Activated naive CD8-positive, alpha-beta T cell (primary cell): ENCODE data around the gene CFAP210.

ENCODE experiments used
- H3K27ac Mint-ChIP-seq: one replicate; pipeline ENCODE4 v1.8.0; 2021; ENCODE audit warnings: mixed read lengths
- H3K27me3 Mint-ChIP-seq: one replicate; pipeline ENCODE4 v1.8.0; 2021; ENCODE audit warnings: mixed read lengths
- H3K36me3 Mint-ChIP-seq: one replicate; pipeline ENCODE4 v1.8.0; 2021; ENCODE audit warnings: mixed read lengths
- H3K4me1 Mint-ChIP-seq: one replicate; pipeline ENCODE4 v1.8.0; 2021; ENCODE audit warnings: low read depth, mixed read lengths
- H3K4me3 Mint-ChIP-seq: one replicate; pipeline ENCODE4 v1.8.0; 2021; ENCODE audit warnings: mild to moderate bottlenecking, mixed read lengths
- H3K9me3 Mint-ChIP-seq: one replicate; pipeline ENCODE4 v1.8.0; 2021; ENCODE audit warnings: low read depth, mixed read lengths

CFAP210 gene

DNA sequence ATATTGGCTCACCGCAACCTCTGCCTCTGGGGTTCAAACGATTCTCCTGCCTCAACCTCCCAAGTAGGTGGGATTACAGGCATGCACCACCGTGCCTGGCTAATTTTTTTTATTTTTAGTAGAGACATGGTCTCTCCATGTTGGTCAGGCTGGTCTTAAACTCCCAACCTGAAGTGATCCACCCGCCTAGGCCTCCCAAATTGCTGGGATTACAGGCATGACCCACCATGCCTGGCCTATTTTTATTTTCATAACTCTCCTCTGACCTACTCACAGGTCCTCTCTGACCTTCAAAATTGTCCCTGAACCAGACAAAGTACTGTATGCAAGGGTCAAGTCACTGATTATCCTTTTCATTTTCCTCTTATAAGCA, 23.5 kb upstream of the CFAP210 start:
- no peaks in the 10 kb centered on the region for H3K9me3 Mint-ChIP-seq
- H3K27me3 Mint-ChIP-seq = no peaks in the 10 kb centered on the region
- H3K4me1 Mint-ChIP-seq = no peaks in the 10 kb centered on the region
- H3K4me3 Mint-ChIP-seq = no peak overlapping the region
- no peak overlapping the region for H3K27ac Mint-ChIP-seq
- no peaks in the 10 kb centered on the region for H3K36me3 Mint-ChIP-seq

DNA sequence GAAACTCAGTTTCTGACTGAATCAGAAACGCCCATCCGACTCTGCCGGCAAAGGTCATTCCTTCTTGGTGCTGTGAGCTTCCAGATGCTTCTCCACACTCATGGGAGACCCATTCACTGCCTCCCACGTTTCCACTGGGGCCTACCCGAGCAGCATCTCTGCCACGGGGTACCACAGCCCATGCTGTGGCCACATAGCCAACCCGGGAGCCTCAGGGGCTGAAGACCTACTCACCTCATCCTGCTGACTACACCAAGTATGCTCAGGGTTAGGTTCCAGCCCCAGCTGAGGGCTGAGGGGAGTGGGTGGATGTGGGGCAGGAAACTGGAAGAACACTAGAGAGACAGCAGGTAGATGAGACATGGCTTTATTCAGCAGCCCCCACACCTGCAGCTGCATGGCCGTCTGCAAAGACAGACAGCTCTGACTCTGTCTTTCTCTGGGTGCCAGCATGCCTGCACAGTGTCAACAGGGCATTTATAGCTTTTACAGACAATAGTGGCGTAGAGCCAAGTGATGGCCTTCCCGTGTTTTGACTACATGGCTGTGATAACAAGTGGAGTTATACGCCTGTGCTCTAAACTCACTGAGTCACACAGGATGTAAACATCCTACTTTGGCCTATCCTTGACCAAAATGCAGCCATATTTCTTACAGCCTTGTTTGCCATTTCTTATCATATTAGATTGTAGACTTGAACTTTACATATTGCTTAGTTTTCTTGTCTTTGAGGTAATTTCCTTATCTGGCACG, 22.9 kb upstream of the CFAP210 start:
- H3K4me3 Mint-ChIP-seq = no peak overlapping the region
- H3K4me1 Mint-ChIP-seq = no peaks in the 10 kb centered on the region
- no peaks in the 10 kb centered on the region for H3K36me3 Mint-ChIP-seq
- H3K27me3 Mint-ChIP-seq = no peaks in the 10 kb centered on the region
- no peaks in the 10 kb centered on the region for H3K9me3 Mint-ChIP-seq
- no peak overlapping the region for H3K27ac Mint-ChIP-seq

DNA sequence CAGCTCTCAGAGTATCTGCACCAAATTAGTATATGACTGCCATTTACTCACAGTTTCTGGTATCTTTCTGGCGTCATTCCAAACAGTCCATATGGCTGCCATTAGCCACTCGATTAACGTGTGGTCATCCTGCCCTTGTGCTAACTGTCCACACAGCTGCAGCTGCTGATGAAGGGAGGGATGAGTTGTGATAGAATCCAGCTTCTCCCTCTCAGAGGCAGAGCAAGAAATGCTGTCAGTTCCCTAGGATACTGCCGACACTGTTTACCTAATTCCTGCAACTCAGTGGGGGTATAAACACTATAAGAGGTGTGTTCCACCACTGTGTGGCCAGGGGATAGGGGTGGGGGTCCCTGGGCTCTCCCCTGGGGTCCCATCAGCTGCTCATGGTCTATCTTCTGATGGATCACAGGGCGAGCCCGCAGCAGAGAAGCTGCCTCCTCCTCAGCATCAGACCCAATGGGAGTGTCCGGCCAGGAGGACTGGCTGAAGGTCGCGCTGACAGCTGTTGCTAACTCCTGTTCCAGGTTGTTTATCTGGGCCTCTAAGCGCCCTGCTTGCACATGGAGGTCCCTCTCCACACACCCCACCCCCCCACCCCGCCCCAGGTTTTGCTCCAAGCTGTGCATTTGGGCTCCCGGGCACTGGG, 22.2 kb upstream of the CFAP210 start:
- H3K4me3 Mint-ChIP-seq = no peak overlapping the region
- no peaks in the 10 kb centered on the region for H3K4me1 Mint-ChIP-seq
- H3K9me3 Mint-ChIP-seq = no peaks in the 10 kb centered on the region
- no peak overlapping the region for H3K27ac Mint-ChIP-seq
- H3K36me3 Mint-ChIP-seq = peaks cover 4% of the 10 kb centered on the region
- H3K27me3 Mint-ChIP-seq = no peaks in the 10 kb centered on the region

DNA sequence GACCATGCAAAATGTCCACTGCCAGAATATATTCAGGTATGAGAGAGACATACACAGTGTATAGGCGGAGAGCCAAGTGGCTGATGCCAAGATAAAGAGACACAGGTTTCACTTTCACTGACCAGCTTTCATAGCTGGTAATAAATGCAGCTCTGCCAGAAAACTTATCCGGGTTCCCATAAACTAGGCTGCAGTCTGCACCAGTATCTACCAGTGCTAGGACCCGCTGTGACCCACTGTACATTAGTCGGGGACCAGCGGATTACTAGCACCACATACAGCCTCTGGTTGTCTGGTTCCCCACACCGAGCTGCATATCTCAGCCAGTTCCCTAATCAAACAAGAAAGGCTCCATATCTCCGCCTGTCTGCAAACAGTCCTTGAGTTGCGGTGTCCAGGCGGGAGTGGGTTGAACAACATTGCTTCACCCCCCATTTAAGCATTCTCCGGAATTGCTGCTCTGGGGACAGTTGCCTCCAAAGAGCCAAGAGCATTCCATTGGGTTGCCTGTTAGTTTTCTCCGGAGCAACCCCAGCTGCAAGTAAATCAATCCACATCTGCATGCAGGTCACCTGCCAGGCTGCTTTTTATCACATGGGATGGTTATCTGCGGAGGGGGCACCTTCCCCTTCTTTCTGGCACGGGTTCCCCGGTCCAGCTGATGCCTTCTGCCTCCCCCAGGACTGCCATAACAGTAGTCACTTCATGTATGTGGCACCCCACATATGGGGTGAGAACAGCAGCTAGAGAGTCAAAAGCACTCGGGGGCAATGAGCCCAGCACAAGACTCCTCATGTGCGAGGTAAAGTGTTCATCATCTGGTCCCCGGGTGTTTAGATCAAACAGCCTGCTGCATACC, 21.4 kb upstream of the CFAP210 start:
- Mint-ChIP-seq H3K36me3 (peaks cover 4% of the 10 kb centered on the region), H3K27me3 (no peaks in the 10 kb centered on the region), H3K4me3 (no peak overlapping the region), H3K27ac (no peak overlapping the region), H3K4me1 (no peaks in the 10 kb centered on the region), H3K9me3 (no peaks in the 10 kb centered on the region)

DNA sequence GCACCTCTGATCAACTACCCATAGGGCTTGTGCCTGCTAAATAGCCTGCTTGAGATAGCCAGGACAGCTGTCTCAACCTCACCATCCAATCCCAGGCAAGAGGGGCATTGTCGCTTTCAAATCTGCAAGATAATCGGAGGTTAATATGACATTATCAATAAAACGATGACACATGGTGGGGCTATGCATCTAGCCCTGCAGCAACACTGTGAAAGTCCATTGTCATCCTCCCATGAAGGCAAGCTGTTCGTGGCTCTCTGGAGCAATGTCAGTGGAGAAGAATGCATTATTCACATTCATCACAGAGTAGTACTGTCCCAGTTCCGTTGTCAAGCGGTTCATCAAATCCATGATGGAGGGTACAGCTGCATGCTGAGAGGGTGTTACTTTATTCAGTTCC, 20.5 kb upstream of the CFAP210 start:
- Mint-ChIP-seq H3K4me3 (no peak overlapping the region), H3K27me3 (no peaks in the 10 kb centered on the region), H3K4me1 (no peaks in the 10 kb centered on the region), H3K9me3 (no peaks in the 10 kb centered on the region), H3K27ac (no peak overlapping the region), H3K36me3 (peaks cover 6% of the 10 kb centered on the region)

DNA sequence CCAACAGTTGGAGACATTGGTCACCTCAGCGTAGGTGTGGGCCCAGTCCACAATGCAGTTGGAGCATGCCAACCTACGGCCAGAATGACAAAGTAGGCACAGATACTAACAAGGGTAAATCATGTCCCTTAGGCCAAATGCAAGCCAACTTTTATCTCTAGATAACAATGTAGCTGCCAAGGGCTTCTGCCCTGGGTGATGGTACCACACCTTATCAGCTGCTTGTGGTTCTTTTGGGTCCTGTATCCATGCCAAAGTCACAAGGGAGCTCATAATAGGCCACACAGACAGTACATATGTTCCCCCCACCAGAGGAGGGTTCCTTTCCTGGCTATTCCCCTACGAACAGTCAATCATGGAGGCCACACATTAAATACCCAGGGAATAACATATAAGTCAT, 19.1 kb upstream of the CFAP210 start:
- Mint-ChIP-seq H3K4me1 (no peaks in the 10 kb centered on the region), H3K36me3 (peaks cover 6% of the 10 kb centered on the region), H3K4me3 (no peak overlapping the region), H3K9me3 (no peaks in the 10 kb centered on the region), H3K27me3 (no peaks in the 10 kb centered on the region), H3K27ac (no peak overlapping the region)

DNA sequence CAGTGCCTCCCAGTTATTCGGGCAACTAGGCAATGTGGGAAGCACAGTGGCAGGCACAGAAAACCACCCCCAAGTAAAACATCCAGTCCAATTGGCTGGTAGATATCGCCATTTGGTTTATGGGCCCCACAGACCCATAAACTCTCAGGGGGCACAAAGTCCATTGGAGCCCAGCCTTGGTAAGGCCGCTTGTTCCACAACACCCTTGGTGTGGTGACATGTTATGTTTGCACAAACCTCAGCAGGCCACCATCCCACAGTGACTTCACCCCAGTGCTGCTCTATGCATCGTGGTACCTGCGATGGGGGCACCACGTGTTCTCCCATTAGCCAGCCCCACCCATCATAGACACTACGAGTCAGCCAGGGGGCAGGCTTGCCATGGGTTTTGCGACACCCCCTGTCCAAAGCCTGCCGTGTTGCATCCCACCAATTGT, 18.6 kb upstream of the CFAP210 start:
- Mint-ChIP-seq H3K4me1 (no peaks in the 10 kb centered on the region), H3K9me3 (no peaks in the 10 kb centered on the region), H3K27ac (no peak overlapping the region), H3K4me3 (no peak overlapping the region), H3K36me3 (peaks cover 6% of the 10 kb centered on the region), H3K27me3 (no peaks in the 10 kb centered on the region)

DNA sequence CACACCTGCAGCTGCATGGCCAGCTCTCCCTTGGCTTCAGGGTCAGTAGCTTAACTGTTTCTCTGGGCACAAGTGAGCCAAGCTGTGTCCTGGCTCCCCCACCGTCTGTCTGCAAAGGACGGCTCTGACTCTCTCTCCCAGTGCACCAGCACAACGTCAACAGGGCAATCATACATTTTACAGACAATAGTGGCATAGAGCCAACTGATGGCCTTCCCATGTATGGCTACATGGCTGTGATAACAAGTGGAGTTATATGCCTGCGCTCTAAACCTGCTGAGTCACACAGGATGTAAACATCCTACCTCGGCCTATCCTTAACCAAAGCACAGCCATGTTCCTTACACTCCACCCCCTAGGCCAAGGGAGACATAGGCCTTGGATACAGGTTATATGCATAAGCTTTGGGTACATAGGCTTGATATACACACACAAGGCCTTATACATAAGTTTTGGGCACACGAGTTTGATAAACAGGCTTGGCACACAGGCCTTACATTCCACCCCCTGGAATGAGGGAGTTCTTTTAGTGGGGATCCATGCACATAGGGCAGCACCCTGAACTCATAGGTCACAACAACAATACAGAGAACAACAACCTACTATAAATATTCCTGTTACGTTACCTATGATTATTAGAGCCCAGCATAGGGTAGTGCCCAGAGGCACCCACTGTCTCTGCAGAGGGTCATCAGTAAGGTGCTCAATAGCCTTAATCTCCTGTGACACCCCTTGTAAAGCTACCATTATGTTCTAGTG, 17.7 kb upstream of the CFAP210 start:
- Mint-ChIP-seq H3K4me1 (no peaks in the 10 kb centered on the region), H3K9me3 (no peaks in the 10 kb centered on the region), H3K36me3 (peaks cover 6% of the 10 kb centered on the region), H3K4me3 (no peak overlapping the region), H3K27ac (no peak overlapping the region), H3K27me3 (no peaks in the 10 kb centered on the region)

DNA sequence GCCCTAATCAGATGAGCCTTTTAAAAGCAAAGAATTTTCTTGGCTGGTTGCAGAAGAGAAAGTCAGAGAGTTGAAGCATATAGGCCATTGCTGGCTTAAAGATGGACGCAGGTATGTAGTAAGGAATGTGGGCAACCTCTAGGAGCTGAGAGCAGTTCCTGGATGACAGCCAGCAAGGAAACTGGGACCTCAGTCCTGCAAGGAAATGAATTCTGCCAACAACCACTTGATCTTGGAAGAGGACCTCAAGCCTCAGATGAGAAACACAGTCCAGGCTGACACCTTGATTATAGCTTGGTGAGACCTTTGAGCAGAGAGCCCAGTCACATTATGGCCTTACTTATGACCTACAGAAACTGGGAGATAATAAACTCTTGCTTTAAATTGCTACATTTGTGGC, 15.8 kb upstream of the CFAP210 start:
- H3K27me3 Mint-ChIP-seq = no peaks in the 10 kb centered on the region
- H3K4me3 Mint-ChIP-seq = no peak overlapping the region
- no peaks in the 10 kb centered on the region for H3K4me1 Mint-ChIP-seq
- H3K36me3 Mint-ChIP-seq = peaks cover 6% of the 10 kb centered on the region
- no peak overlapping the region for H3K27ac Mint-ChIP-seq
- H3K9me3 Mint-ChIP-seq = no peaks in the 10 kb centered on the region

DNA sequence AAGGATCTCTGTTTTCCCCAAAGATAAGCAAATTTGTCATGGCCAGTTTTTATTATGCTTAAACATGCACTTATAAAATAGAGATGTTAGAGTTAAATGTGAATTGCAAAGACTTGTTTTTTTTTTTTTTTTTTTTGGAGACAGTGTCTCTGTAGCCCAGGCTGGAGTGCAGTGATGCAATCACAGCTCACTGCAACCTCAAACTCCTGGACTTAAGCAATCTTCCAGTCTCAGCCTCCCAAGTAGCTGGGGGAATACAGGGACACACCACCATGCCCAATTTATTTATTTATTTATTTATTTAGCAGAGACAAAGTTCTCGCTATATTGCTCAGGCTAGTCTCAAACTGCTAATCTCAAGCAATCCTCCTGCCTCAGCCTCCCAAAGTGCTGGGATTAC, 15.1 kb upstream of the CFAP210 start:
- no peaks in the 10 kb centered on the region for H3K27me3 Mint-ChIP-seq

DNA sequence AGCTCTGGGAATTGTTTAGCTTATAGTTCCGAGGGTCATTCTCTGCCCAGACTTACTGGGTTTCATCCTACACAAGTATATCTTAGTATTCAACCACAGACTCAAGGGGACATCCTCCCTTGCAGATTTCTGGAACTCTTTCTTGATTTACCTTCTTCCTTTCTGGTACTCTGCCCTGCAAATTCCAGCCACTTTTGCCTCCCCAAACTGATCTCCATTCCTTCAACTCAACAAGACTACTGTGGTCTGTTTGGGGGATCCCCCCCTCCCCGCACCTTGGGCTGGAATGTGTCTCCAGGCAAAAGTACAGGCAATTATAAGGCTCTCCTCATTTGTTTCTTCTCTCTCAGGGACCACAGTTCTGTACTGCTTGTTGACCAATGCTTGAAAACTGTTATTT, 13.4 kb upstream of the CFAP210 start:
- peaks cover 6% of the 10 kb centered on the region for H3K36me3 Mint-ChIP-seq
- no peaks in the 10 kb centered on the region for H3K27me3 Mint-ChIP-seq
- no peaks in the 10 kb centered on the region for H3K9me3 Mint-ChIP-seq
- no peak overlapping the region for H3K4me3 Mint-ChIP-seq
- no peaks in the 10 kb centered on the region for H3K4me1 Mint-ChIP-seq
- H3K27ac Mint-ChIP-seq = no peak overlapping the region

More for the DNA sequence above, 15.1 kb upstream of the CFAP210 start:
- Mint-ChIP-seq H3K4me3 (no peak overlapping the region), H3K9me3 (no peaks in the 10 kb centered on the region), H3K27ac (no peak overlapping the region), H3K36me3 (peaks cover 6% of the 10 kb centered on the region), H3K4me1 (no peaks in the 10 kb centered on the region)

DNA sequence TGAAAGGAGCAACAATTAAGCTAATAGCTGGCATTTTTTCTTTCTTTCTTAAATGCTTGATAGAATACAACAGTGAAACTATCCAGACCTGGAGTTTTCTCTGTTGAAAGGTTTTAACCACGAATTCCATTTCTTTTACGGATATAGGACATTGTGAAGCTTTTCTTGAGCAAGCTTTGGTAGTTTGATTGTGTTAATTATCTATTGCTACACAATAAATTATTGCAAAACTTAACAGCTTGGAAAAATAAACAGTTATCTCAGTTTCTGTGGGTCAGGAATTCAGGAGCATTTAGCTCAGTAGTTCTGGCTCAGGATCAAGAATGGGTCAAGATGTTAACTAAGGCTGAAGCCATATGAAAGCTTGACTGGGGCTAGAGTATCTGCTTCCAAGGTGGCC, 11.7 kb upstream of the CFAP210 start:
- Mint-ChIP-seq H3K4me1 (no peaks in the 10 kb centered on the region), H3K36me3 (peaks cover 5% of the 10 kb centered on the region), H3K27me3 (no peaks in the 10 kb centered on the region), H3K27ac (no peak overlapping the region), H3K9me3 (no peaks in the 10 kb centered on the region), H3K4me3 (no peak overlapping the region)

DNA sequence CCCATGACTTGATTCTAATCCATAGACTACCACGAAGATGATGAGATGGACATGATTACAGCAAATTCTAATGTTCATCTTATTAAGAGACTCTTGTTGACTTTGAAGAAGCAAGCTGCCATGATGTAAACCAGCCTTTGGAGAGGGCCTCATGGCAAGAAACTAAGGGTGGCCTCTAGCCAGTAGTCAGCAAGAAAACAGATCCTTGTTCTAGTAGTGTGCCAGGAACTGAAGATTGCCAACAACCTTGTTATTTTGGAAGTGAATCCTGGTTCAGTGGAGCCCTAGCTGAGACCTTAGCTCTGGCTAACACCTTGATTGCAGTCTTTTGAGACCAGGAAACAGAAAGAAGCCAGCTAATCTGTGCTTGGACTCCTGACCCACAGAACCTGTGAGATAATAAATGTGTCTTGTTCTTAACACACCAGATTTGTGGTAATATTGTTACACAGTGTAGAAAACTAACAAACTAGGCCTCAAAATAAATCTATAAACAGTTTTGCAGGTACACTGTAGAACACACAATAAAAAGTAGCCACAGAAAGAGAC, 10.0 kb upstream of the CFAP210 start:
- Mint-ChIP-seq H3K27me3 (no peaks in the 10 kb centered on the region), H3K9me3 (no peaks in the 10 kb centered on the region), H3K36me3 (peaks cover 7% of the 10 kb centered on the region), H3K4me3 (no peak overlapping the region), H3K4me1 (no peaks in the 10 kb centered on the region), H3K27ac (no peak overlapping the region)

DNA sequence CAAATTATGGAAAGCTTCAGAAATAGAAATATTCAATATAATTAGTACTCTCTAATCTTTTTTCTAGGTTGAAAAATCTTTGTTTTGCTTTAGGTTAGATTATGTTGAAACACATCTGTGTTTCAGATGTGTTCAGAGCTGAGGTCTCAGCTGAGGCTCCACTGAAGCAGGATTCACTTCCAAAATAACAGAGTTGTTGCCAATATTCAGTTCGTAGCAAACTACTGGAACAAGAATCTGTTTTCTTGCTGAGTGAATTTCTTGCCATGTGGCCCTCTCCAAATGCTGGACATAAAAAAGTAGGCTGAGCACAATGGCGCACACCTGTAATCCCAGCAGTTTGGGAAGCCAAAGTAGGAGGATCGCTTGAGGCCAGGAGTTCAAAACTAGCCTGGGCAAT, 8.8 kb upstream of the CFAP210 start:
- H3K9me3 Mint-ChIP-seq = no peaks in the 10 kb centered on the region
- H3K4me1 Mint-ChIP-seq = no peaks in the 10 kb centered on the region
- no peaks in the 10 kb centered on the region for H3K27me3 Mint-ChIP-seq

More for the DNA sequence above, 8.8 kb upstream of the CFAP210 start:
- Mint-ChIP-seq H3K27ac (no peak overlapping the region), H3K4me3 (no peak overlapping the region), H3K36me3 (peaks cover 10% of the 10 kb centered on the region)
